DOHH2 (cell line): Measurements from ENCODE around the gene CAPZB.

Experiments used
- CTCF ChIP-seq: fragments of 200-600 bp; sonication (generic); IDR thresholded peaks from one replicate; pipeline ENCODE4 v1.5.1; 2014; ENCODE audit warnings: antibody characterized with exemption, mild to moderate bottlenecking, low read depth, low read length; ENCODE audit not compliant: poor library complexity, severe bottlenecking
- EZH2phosphoT487 ChIP-seq: fragments of 200-600 bp; sonication (generic); IDR thresholded peaks from 2 replicates; pipeline ENCODE4 v1.6.1; 2017; ENCODE audit warnings: borderline replicate concordance, mild to moderate bottlenecking, antibody characterized with exemption, low read length, moderate library complexity, mixed read lengths

DNA sequence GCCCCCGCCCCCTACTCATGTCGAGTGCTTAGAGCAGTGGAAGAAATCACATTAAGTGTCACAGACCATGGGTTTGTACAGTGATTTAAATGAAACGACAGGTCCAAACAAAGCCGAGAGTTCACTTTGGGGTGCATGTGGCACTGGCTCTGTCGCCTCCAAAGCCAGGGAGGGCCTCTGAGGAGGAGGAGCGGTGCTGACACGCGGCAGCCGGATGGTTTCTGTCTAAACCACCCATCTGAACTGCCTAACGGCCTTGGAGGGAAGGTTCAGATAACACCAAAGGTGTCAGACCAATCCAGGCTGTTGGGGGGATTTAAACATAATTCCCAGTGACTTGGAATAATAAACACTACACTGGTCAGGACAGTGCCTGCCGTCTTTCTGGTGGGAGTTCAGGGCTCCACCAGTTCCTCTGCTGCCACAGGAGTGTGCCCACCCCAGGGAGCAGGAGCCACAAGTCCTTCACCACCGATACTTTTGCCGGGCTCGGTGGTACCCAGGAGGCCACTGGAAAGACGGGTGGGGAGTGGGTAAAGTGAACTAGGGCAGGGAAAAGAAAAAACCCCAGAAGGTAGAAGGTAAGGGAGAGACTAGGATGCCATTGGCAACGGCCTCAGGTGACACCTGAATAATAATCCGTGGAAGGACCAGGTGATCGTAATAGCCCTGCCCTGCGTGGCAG, 95.0 kb downstream of the CAPZB start:
- TF ChIP-seq CTCF = no peak
- no peak for TF ChIP-seq EZH2phosphoT487
